Measurements from ENCODE around the gene LIN54. TPM values are rescaled to one million over a fixed set of nuclear protein-coding genes. Genes with fewer than 3 reads are reported as not detected.
"Not testable (repeated sequence)": the region's sequence is repeated elsewhere in the genome, so short reads cannot be mapped to it uniquely, and the experiment has no call there.

LIN54 gene
- total RNA-seq: 10 to 100 TPM; 39.1 to 48.1 TPM

DNA sequence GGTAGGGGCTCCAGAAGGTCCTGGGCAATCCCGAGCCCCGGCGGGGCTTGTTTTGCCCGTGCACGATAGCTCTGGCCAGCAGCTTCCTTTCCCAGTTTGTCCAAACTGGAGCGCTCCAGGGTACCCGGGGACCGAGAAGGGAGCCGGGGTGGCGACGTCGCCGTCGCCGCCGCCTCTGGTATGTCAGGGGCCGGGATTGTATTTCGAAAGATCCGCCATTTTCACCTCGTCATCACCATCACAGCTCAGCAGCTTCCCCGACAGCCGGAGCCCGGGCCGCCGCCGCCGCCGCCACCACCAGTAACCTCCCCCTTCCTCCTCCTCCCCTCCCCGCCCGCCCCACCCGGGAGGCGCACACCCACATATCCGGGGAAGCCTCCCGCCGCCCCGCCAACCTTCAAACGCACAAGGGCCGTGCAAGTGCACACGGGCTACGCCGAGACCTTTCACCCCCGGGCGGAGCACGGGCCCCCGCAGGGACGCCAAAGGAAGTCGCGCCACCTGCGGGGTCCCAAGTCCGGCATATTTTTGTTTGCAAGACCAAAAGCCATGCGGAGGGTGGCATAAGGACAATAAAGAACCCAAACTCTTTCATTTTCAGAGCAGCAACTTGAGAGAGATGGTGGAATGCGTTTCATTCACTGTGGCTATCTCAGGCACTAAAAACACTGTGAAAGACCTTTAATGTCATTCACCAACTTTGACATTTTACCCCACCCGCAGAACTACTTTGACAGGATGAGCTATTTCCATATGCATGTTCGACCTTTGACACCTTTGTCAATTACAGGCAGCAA lies at the start of gene LIN54:
Gene LIN54, minus strand, starts transcription at position 302 of the 797 bp plus-strand sequence. CDS start 25,979 bp downstream, outside the sequence.
- Mint-ChIP-seq H3K4me3 (peak within 1 kb of the TSS; percentile 96), H3K27ac (peak within 1 kb of the TSS; percentile 94), H3K36me3 (ENCODE audit: low read depth) (peaks cover 15% of the 10 kb centered on the region), H3K4me1 (peaks cover 47% of the 10 kb centered on the region), H3K27me3 (no peaks in the 10 kb centered on the region), H3K9me3 (no peaks in the 10 kb centered on the region)
- DNase-seq: peak; percentile 91
- POLR2A ChIA-PET: interaction anchor here (0.8 kb wide), 1 partner anchor 24 kb away, joined by 3 read pairs; the partner anchor contains the start of gene COPS4
- CTCF ChIA-PET: interaction anchor here (0.7 to 2.6 kb wide), 4 partner anchors 25 to 158 kb away, joined by 3 to 21 read pairs (median 7); partner anchors contain the start of gene COPS4

GRCh38 chr4:83054928-83055327 lies 44.3 kb upstream of the LIN54 start:
- Mint-ChIP-seq H3K4me3 (no peak overlapping the region), H3K36me3 (ENCODE audit: low read depth) (peaks cover 32% of the 10 kb centered on the region), H3K27ac (no peak overlapping the region), H3K27me3 (no peaks in the 10 kb centered on the region), H3K9me3 (no peaks in the 10 kb centered on the region), H3K4me1 (peaks cover 2% of the 10 kb centered on the region)
- CTCF ChIA-PET: interaction anchor here (0.8 to 2.1 kb wide), 4 partner anchors 11 to 229 kb away, joined by 3 to 6 read pairs (median 4); no protein-coding TSS in a partner anchor
- DNase-seq: peak; percentile 43
- POLR2A ChIA-PET: no interaction called here

GRCh38 chr4:83048781-83049180 lies 38.2 kb upstream of the LIN54 start:
- CTCF ChIA-PET: interaction anchor here (0.6 to 1.8 kb wide), 3 partner anchors 14 to 477 kb away, joined by 3 to 5 read pairs (median 3); partner anchors contain the start of gene COPS4
- H3K9me3 Mint-ChIP-seq, H3K27ac Mint-ChIP-seq, H3K27me3 Mint-ChIP-seq, H3K4me3 Mint-ChIP-seq, DNase-seq, POLR2A ChIA-PET, H3K4me1 Mint-ChIP-seq: not testable (repeated sequence)
- H3K36me3 Mint-ChIP-seq (ENCODE audit: low read depth): peaks cover 29% of the 10 kb centered on the region

DNA sequence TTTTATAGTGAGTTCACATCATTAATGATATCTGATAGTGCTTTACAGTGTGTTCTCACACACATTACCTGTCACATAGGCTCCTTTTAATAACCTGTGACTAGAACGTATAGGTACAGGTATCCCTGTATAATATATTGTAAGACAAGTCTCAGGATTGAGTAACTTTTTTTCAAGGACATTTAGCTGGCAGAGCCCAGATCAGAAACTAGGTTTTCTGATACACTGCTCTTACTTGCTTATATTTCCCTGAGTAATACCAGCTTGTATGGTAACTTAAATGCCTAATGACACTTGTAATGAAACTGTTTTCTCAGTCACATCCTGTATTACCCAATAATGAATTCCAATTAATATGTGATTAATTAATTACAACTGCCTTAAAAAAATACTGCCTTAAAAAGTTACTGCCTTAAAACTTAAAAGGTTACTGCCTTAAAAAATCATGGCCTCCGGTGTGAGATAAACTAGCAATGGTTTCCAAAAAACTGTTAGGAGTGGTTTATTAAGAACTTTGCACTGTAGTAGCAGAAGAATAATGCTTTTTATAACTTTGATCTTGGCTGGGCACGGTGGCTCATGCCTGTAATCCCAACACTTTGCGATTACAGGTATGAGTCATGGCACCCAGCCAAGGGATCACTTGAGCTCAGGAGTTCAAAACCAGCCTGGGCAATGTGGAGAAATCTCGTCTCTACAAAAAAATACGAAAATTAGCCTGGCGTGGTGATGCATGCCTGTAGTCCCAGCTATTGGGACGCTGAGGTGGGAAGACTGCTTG lies 36.3 kb upstream of the LIN54 start:
- no peaks in the 10 kb centered on the region for H3K9me3 Mint-ChIP-seq
- no peaks in the 10 kb centered on the region for H3K27me3 Mint-ChIP-seq
- ChIA-PET CTCF (interaction anchor here (0.7 to 1.8 kb wide), 3 partner anchors 12 to 363 kb away, joined by 3 to 5 read pairs (median 4); partner anchors contain the start of gene COPS4), POLR2A (no interaction called here)
- H3K4me1 Mint-ChIP-seq: peaks cover 13% of the 10 kb centered on the region
- H3K36me3 Mint-ChIP-seq (ENCODE audit: low read depth): peaks cover 23% of the 10 kb centered on the region
- no peak for DNase-seq
- no peak overlapping the region for H3K4me3 Mint-ChIP-seq
- H3K27ac Mint-ChIP-seq: no peak overlapping the region

DNA sequence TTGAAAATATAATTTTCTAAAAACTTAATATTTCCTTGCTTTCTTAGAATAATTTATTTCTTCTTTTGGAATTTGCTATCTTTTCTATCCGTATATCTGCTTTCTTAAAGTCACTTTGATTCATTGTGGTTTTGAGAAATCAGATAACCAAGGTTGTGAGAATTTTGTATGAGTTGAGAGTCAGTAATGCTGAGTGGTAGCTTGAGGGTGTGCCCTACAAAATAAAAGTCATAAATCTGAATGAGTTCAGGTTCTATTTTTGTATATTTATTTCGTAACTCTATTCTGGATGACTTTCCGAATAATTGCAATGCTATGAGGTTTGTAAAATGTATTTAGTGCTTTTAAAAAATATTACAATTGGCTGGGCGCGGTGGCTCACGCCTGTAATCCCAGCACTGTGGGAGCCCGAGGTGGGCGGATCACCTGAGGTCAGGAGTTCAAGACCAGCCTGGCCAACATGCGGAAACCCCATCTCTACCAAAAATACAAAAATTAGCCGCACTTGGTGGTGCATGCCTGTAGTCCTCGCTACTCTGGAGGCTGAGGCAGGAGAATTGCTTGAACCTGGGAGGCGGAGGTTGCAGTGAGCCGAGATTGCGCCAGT lies 33.3 kb upstream of the LIN54 start:
- ChIA-PET CTCF (interaction anchor here (1.0 kb wide), 1 partner anchor 9 kb away, joined by 3 read pairs; the partner anchor contains the start of gene COPS4), POLR2A (no interaction called here)
- Mint-ChIP-seq H3K36me3 (ENCODE audit: low read depth) (peaks cover 21% of the 10 kb centered on the region), H3K9me3 (no peaks in the 10 kb centered on the region), H3K27ac (no peak overlapping the region), H3K4me3 (no peak overlapping the region), H3K4me1 (peaks cover 22% of the 10 kb centered on the region), H3K27me3 (no peaks in the 10 kb centered on the region)
- DNase-seq: no peak

- H3K27ac Mint-ChIP-seq, H3K4me3 Mint-ChIP-seq, H3K27me3 Mint-ChIP-seq, H3K9me3 Mint-ChIP-seq, DNase-seq, POLR2A ChIA-PET: not testable (repeated sequence)
- peaks cover 26% of the 10 kb centered on the region for H3K4me1 Mint-ChIP-seq
- peaks cover 22% of the 10 kb centered on the region for H3K36me3 Mint-ChIP-seq (ENCODE audit: low read depth)
- CTCF ChIA-PET: interaction anchor here (1.0 kb wide), 1 partner anchor 8 kb away, joined by 3 read pairs; the partner anchor contains the start of gene COPS4
Observed at GRCh38 chr4:83043157-83043556, 32.5 kb upstream of the LIN54 start.

DNA sequence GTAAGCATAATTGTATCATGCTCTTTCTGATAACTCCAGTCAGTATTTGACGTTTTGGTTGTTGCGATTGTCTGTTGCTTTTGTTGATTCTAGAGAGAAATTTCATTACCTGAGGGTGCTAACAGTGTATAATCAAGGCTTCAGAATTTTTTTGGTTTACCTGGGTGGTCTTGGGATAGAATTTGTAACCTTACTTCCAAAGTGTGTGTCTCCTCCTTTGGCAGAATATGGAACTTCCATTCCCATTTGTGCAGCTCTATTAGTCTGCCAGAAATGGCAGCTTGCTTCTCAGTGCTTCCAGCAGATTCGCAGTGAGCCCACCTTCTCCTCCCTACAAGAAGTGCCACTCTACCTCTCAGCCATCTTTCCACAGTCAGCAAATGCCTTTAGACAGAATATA lies 29.6 kb upstream of the LIN54 start:
- H3K4me3 Mint-ChIP-seq: no peak overlapping the region
- DNase-seq: no peak
- no peak overlapping the region for H3K27ac Mint-ChIP-seq
- H3K4me1 Mint-ChIP-seq: peaks cover 43% of the 10 kb centered on the region
- ChIA-PET POLR2A (no interaction called here), CTCF (interaction anchor here (0.5 to 5.5 kb wide), 2 partner anchors 28 to 101 kb away, joined by 3 to 21 read pairs; no protein-coding TSS in a partner anchor)
- H3K9me3 Mint-ChIP-seq: no peaks in the 10 kb centered on the region
- no peaks in the 10 kb centered on the region for H3K27me3 Mint-ChIP-seq
- H3K36me3 Mint-ChIP-seq (ENCODE audit: low read depth): peaks cover 22% of the 10 kb centered on the region

- POLR2A ChIA-PET: no interaction called here
- peaks cover 19% of the 10 kb centered on the region for H3K36me3 Mint-ChIP-seq (ENCODE audit: low read depth)
Observed at GRCh38 chr4:83036991-83037665, 26.5 kb upstream of the LIN54 start.

GRCh38 chr4:83034630-83035494 lies 24.2 kb upstream of the LIN54 start, which contains the start of gene COPS4:
Gene COPS4, plus strand, starts transcription at chr4:83035183. Its CDS starts 42 bp downstream, at chr4:83035225.
- POLR2A ChIA-PET: interaction anchor here (0.5 to 1.1 kb wide), 7 partner anchors 14 to 185 kb away, joined by 3 to 9 read pairs (median 3); partner anchors contain the start of gene LIN54
- peaks cover 32% of the 10 kb centered on the region for H3K4me1 Mint-ChIP-seq
- CTCF ChIA-PET: interaction anchor here (0.5 to 2.0 kb wide), 17 partner anchors 9 to 605 kb away, joined by 3 to 10 read pairs (median 3); partner anchors contain the start of genes COQ2, HNRNPDL, LIN54 and THAP9
- peak within 1 kb of the TSS; percentile 95 for H3K27ac Mint-ChIP-seq
- peak; percentile 98 for DNase-seq
- no peaks in the 10 kb centered on the region for H3K9me3 Mint-ChIP-seq
- peak within 1 kb of the TSS; percentile 93 for H3K4me3 Mint-ChIP-seq
- H3K36me3 Mint-ChIP-seq (ENCODE audit: low read depth): peaks cover 6% of the 10 kb centered on the region
- peaks cover 4% of the 10 kb centered on the region for H3K27me3 Mint-ChIP-seq

More at GRCh38 chr4:83036991-83037665, 26.5 kb upstream of the LIN54 start:
- CTCF ChIA-PET: interaction anchor here (0.7 to 5.5 kb wide), 6 partner anchors 9 to 244 kb away, joined by 3 to 21 read pairs (median 5); no protein-coding TSS in a partner anchor
- H3K4me3 Mint-ChIP-seq: no peak overlapping the region
- H3K27me3 Mint-ChIP-seq: no peaks in the 10 kb centered on the region
- peaks cover 38% of the 10 kb centered on the region for H3K4me1 Mint-ChIP-seq
- no peaks in the 10 kb centered on the region for H3K9me3 Mint-ChIP-seq
- H3K27ac Mint-ChIP-seq: no peak overlapping the region
- no peak for DNase-seq

GRCh38 chr4:83029688-83030087 lies 19.1 kb upstream of the LIN54 start:
- ChIA-PET POLR2A (no interaction called here), CTCF (interaction anchor here (1.1 to 2.3 kb wide), 2 partner anchors 17 to 415 kb away, joined by 3 to 7 read pairs; no protein-coding TSS in a partner anchor)
- Mint-ChIP-seq H3K9me3 (peaks cover 6% of the 10 kb centered on the region), H3K27me3 (peaks cover 13% of the 10 kb centered on the region), H3K27ac (no peak overlapping the region), H3K4me1 (peaks cover 5% of the 10 kb centered on the region), H3K36me3 (ENCODE audit: low read depth) (peaks cover 1% of the 10 kb centered on the region), H3K4me3 (no peak overlapping the region)
- no peak for DNase-seq

DNA sequence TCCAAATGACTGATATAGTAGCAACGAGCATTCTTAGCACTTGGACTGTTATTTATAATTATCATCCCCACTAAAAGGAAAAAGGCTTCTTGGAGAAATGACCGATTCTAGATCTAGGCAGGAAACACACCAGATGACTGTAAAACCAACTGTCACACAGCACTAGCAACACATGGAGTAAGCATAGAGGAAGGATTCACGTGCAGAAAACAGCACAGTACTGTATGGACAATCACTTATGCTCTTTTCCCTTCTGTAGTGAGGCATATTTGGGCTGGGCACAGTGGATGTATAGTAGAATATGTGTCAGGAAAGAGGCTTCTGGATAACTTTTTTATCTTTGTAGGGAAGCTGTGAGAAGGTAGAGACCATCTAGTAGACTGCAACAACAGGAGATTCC lies 18.4 kb upstream of the LIN54 start:
- H3K4me3 Mint-ChIP-seq: no peak overlapping the region
- peaks cover 2% of the 10 kb centered on the region for H3K36me3 Mint-ChIP-seq (ENCODE audit: low read depth)
- POLR2A ChIA-PET: no interaction called here
- peaks cover 5% of the 10 kb centered on the region for H3K4me1 Mint-ChIP-seq
- DNase-seq: no peak
- peaks cover 9% of the 10 kb centered on the region for H3K9me3 Mint-ChIP-seq
- no peak overlapping the region for H3K27ac Mint-ChIP-seq
- CTCF ChIA-PET: no interaction called here
- peaks cover 13% of the 10 kb centered on the region for H3K27me3 Mint-ChIP-seq
